GM18909 (cell line): ENCODE results near the gene CPLX3.

Experiments
- ATAC-seq: cut with Tn5 transposase; IDR thresholded peaks from one replicate; pipeline ENCODE4 v1.9.1; 2021; ENCODE audit warnings: mild to moderate bottlenecking; ENCODE audit not compliant: unreplicated experiment, poor library complexity

CPLX3 gene

GRCh38 chr15:74867466-74868038 lies 41.1 kb downstream of the CPLX3 start:
- no peak for ATAC-seq

- no peak for ATAC-seq
Measured at GRCh38 chr15:74868059-74868458, 41.6 kb downstream of the CPLX3 start.

- ATAC-seq = no peak
Measured at GRCh38 chr15:74869372-74869725, 42.9 kb downstream of the CPLX3 start.

- ATAC-seq = peak; percentile 51
Measured at GRCh38 chr15:74869726-74870407, 43.4 kb downstream of the CPLX3 start.

- ATAC-seq = no peak
Measured at GRCh38 chr15:74870436-74871215, 44.2 kb downstream of the CPLX3 start.

- ATAC-seq = no peak
Measured at GRCh38 chr15:74872702-74873035, 46.2 kb downstream of the CPLX3 start.

GRCh38 chr15:74873036-74873755 lies 46.8 kb downstream of the CPLX3 start, which contains the start of gene SCAMP2:
Gene SCAMP2, minus strand, starts transcription at chr15:74873365. Its CDS starts 110 bp downstream, at chr15:74873255.
- ATAC-seq = peak; percentile 84

GRCh38 chr15:74873756-74874424 lies 47.5 kb downstream of the CPLX3 start:
- no peak for ATAC-seq

- ATAC-seq = no peak
Measured at GRCh38 chr15:74878273-74878672, 51.8 kb downstream of the CPLX3 start.
